Right lobe of liver (tissue), 4 donors: Measurements from ENCODE around the gene ZNF474.

Experiments used
- POLR2A ChIP-seq: fragments of 450-650 bp; IDR thresholded peaks from one replicate; pipeline ENCODE4 v1.6.1; 2017; ENCODE audit warnings: antibody characterized with exemption, mild to moderate bottlenecking
- TF ChIP-seq, protein P1 (sequence below), 4 donors: fragments of 200-600 bp in 3 of 4; fragments of 450-650 bp in 1 of 4; IDR thresholded peaks; one replicate each; pipeline versions ENCODE4 v1.5.1 to v1.8.0; 2016 to 2022; ENCODE audit warnings: antibody characterized with exemption in 4 of 4, mild to moderate bottlenecking in 2 of 4
- donor health status: DM: no; HTN: no; CAD: no.
- donor health status: DM: no; HTN: no; CAD: no.
- donor health status: DM: no; HTN: yes; CAD: no.

DNA sequence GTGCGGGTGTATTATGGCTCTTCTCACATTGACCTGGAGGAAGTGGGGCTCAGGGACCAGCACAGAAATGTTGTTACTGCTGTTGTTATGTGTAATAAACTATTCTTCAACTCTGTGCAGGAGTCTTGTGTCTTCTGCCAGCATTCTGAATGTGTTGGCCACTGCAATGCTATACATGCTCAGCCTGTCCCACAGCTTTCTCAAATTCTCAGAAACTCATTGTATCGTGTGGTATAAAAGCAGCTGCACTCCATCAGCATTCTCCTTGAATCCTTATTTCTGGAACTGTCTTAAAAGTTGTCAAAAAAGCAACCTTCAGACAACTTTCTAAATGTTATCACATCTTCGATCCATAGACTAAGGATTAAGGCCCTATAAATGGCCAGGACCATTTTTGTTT is 72.0 kb downstream of the ZNF474 start:
- TF ChIP-seq, protein P1, sequence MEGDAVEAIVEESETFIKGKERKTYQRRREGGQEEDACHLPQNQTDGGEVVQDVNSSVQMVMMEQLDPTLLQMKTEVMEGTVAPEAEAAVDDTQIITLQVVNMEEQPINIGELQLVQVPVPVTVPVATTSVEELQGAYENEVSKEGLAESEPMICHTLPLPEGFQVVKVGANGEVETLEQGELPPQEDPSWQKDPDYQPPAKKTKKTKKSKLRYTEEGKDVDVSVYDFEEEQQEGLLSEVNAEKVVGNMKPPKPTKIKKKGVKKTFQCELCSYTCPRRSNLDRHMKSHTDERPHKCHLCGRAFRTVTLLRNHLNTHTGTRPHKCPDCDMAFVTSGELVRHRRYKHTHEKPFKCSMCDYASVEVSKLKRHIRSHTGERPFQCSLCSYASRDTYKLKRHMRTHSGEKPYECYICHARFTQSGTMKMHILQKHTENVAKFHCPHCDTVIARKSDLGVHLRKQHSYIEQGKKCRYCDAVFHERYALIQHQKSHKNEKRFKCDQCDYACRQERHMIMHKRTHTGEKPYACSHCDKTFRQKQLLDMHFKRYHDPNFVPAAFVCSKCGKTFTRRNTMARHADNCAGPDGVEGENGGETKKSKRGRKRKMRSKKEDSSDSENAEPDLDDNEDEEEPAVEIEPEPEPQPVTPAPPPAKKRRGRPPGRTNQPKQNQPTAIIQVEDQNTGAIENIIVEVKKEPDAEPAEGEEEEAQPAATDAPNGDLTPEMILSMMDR (IDR thresholded peaks at IDR 0.05), result no peak
- no peak for TF ChIP-seq POLR2A
